GM19035 (cell line): ENCODE measurements around the gene FSD2.
"Not testable (repeated sequence)": the region's sequence is repeated elsewhere in the genome, so short reads cannot be mapped to it uniquely, and the experiment has no call there.

ENCODE experiments used
- ATAC-seq: cut with Tn5 transposase; IDR thresholded peaks from one replicate; pipeline ENCODE4 v1.9.1; 2021; ENCODE audit not compliant: unreplicated experiment

FSD2 gene

GRCh38 chr15:82748315-82748714 is 57.6 kb downstream of the FSD2 start:
- no peak for ATAC-seq

DNA sequence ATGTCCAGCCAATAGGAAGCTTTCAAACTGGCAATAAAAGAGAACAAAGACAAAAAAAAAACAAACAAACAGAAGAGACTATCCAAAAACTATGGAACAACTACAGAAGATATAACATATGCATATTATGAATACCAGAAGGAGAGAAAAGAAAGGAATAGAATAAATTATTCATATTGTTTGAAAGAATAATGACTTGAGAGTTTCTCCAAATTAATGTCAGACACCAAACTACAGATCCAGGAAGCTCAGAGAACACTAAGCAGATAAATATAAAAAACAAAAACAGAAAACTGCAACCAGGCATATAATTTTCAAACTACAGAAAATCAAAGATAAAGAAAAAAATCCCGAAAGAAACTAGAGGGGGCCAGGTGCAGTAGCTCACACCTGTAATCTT is 62.1 kb downstream of the FSD2 start:
- no peak for ATAC-seq

DNA sequence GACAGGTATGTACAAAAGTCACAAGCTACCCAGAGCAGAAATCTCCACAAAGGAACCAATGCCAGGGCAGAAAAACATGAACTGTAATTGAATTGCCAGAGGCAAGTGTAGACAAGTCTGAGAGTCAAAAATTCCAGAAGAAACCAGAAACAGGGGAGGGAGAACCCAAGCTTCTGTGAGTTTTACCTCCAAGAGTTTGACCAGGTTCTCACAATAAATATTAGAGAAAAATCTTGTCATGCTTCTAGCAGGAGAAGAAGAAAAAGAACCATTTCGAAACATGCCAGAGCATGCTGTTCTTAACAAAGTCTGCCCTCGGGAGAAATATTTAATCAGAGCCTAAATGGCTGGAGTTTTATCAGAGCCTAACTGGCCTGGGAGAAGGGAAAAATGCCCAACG is 63.7 kb downstream of the FSD2 start:
- ATAC-seq = no peak

- no peak for ATAC-seq
Observed at GRCh38 chr15:82739086-82739485, 66.8 kb downstream of the FSD2 start.

- no peak for ATAC-seq
Observed at GRCh38 chr15:82737975-82738374, 67.9 kb downstream of the FSD2 start.

- ATAC-seq = no peak
Observed at GRCh38 chr15:82731527-82731926, 74.3 kb downstream of the FSD2 start.

GRCh38 chr15:82730022-82730530 is 75.8 kb downstream of the FSD2 start:
- ATAC-seq = no peak

- ATAC-seq = no peak
Observed at GRCh38 chr15:82726816-82727215, 79.1 kb downstream of the FSD2 start.

DNA sequence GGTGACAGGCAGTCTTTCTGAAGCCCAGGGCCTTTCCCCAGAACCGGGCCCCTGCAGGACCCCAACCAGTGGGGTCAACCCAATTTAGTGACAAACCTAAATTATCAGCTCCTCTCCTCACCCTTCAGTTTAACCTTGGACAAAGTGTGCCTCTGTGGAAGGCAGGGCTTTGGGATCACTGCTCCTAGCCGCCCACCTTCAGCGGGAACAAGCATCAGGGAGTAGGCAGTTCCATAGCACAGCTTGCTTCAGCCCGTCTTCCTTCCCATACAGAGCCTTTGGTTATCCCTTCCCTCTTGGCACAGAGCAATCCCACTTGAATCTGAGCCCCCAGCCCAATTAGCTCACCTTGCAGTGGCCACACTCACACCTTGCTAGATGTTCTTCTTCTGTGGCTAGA is 90.9 kb downstream of the FSD2 start:
- no peak for ATAC-seq

DNA sequence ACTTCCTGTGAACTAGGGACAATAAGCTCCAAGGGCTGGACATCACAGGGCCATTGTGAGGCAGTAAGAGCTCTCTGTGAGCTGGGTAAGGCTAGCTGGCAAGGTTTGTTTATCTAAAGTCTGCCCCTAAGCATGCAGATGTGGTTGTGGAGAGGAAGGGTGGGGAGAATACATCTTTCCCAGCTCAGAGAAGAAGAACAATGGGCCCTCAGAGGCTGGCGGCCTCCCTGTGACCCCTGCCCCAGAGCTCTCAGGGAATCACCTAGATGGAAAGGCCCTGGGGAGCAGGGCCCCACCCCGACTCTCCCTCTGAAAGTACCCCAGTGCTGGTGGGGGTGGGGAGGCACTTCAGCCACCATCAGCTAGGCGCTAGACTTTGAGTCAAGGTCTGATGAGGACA is 91.9 kb downstream of the FSD2 start:
- ATAC-seq = no peak

GRCh38 chr15:82712036-82712435 is 93.8 kb downstream of the FSD2 start:
- ATAC-seq = no peak

DNA sequence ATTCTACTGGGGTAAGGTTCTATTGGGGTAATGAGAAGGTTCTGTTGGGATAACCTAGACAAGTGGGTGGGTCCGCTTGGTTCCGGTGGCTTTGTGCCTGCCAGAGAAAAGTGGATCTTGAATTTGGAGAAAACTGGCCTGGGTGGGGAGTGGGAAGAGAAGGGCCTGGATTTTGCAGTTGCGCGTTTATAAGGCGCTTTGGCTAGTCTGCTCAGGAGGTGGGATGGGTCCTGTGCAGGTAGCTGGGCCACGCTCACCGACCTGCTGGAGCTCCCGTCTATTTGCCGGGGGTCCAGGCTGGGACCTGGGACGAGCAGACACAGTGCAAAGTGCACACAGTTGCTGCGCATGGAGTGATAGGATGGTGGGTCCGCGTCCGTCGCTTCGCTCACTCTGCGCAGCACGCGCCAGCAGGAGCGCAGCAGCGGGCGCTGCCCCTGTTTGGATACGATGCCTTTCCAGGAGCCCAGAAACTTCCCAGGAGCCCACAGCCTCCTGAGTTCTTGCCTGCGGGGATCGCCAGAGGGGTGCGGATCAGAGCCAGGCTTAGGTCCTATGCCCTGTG is 94.9 kb downstream of the FSD2 start:
- ATAC-seq = no peak

- no peak for ATAC-seq
Observed at GRCh38 chr15:82710208-82710555, 95.7 kb downstream of the FSD2 start.

- ATAC-seq = peak; percentile 96
Observed at GRCh38 chr15:82709421-82710207, 96.3 kb downstream of the FSD2 start, which contains the start of gene AP3B2. TSS of gene AP3B2 (minus strand) at chr15:82709875. CDS start at chr15:82709706, 169 bp downstream.

- ATAC-seq = no peak
Observed at GRCh38 chr15:82709081-82709420, 96.8 kb downstream of the FSD2 start.

- not testable (repeated sequence) for ATAC-seq
Observed at GRCh38 chr15:82705856-82706255, 100.0 kb downstream of the FSD2 start.
